Chondrocyte (in vitro differentiated cells): ENCODE data around the gene AHRR. TPM values are rescaled to one million over a fixed set of nuclear protein-coding genes. Genes with fewer than 3 reads are reported as not detected.

Source experiments
- DNase-seq: peaks from one replicate; pipeline ENCODE4 v3.0.0; 2021; ENCODE audit warnings: mixed read lengths, low spot score
- H3K27ac Mint-ChIP-seq: one replicate; pipeline ENCODE4 v1.8.0; 2021; ENCODE audit warnings: mild to moderate bottlenecking, moderate library complexity, mixed read lengths; ENCODE audit not compliant: unreplicated experiment
- H3K27me3 Mint-ChIP-seq: 2 replicates; pipeline ENCODE4 v1.8.0; 2021; ENCODE audit warnings: low read depth, mixed read lengths
- H3K36me3 Mint-ChIP-seq: 2 replicates; pipeline ENCODE4 v1.8.0; 2021; ENCODE audit warnings: low read depth, mixed read lengths
- H3K4me1 Mint-ChIP-seq: 2 replicates; pipeline ENCODE4 v1.8.0; 2021; ENCODE audit warnings: low read depth, mild to moderate bottlenecking, mixed read lengths
- H3K4me3 Mint-ChIP-seq: one replicate; pipeline ENCODE4 v1.8.0; 2021; ENCODE audit warnings: mild to moderate bottlenecking, moderate library complexity, mixed read lengths; ENCODE audit not compliant: unreplicated experiment
- H3K9me3 Mint-ChIP-seq: 2 replicates; pipeline ENCODE4 v1.8.0; 2021; ENCODE audit warnings: low read depth, mixed read lengths
- total RNA-seq: library from RNA; stranded (reverse); gene quantifications from 3 replicates; pipeline ENCODE4 v1.2.1, GENCODE V29; 2021
- TF ChIP-seq, protein P1 (sequence below): fragments of 200-600 bp; sonication (generic); IDR thresholded peaks from 2 replicates; pipeline ENCODE4 v1.5.0; 2021; ENCODE audit warnings: antibody characterized with exemption, mild to moderate bottlenecking, moderate library complexity

The AHRR gene
- total RNA-seq, 1 donor from 2014 or later: 17.3 TPM

DNA sequence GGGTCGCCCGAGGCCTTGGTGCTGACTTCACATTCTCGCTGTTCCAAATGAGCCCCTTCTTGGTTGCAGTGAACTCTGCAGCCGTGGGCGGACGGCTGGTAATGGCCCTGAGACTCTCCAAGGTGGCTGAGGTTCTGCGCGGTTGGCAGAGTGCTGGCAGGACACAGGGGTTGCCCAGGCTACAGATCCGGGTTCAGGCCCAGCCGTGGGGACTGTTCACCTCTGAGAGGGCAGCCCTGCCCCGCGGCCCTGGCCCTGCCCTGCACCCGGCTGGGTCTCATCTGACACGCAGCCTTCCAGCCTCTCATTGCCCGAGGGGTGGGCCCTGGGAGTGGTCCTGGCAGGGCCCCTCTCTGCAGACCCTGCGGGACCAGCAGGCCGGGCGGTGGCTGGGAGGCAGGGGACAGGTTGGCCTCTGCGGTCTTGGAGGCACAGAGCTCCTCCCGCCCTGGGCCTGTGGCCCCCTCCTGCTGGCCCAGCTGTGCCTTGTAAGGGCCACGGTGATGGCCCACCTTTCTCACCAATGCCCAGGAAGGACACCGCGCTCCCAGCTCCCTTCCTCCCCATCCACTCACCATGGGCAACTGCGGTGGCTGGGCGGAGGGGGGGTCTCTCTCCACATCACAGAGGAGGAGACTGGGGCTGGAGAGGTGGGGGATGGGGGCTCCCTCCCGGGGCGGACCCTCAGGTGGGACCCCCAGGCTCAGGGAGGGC lies 51.6 kb downstream of the AHRR start:
- H3K36me3 Mint-ChIP-seq: peaks cover 2% of the 10 kb centered on the region
- peaks cover 48% of the 10 kb centered on the region for H3K4me1 Mint-ChIP-seq
- H3K27me3 Mint-ChIP-seq: no peaks in the 10 kb centered on the region
- peak; percentile 94 for DNase-seq
- TF ChIP-seq, protein P1, sequence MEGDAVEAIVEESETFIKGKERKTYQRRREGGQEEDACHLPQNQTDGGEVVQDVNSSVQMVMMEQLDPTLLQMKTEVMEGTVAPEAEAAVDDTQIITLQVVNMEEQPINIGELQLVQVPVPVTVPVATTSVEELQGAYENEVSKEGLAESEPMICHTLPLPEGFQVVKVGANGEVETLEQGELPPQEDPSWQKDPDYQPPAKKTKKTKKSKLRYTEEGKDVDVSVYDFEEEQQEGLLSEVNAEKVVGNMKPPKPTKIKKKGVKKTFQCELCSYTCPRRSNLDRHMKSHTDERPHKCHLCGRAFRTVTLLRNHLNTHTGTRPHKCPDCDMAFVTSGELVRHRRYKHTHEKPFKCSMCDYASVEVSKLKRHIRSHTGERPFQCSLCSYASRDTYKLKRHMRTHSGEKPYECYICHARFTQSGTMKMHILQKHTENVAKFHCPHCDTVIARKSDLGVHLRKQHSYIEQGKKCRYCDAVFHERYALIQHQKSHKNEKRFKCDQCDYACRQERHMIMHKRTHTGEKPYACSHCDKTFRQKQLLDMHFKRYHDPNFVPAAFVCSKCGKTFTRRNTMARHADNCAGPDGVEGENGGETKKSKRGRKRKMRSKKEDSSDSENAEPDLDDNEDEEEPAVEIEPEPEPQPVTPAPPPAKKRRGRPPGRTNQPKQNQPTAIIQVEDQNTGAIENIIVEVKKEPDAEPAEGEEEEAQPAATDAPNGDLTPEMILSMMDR: no peak
- H3K9me3 Mint-ChIP-seq: no peaks in the 10 kb centered on the region
- peak overlapping the region; percentile 74 for H3K27ac Mint-ChIP-seq
- no peak overlapping the region for H3K4me3 Mint-ChIP-seq

DNA sequence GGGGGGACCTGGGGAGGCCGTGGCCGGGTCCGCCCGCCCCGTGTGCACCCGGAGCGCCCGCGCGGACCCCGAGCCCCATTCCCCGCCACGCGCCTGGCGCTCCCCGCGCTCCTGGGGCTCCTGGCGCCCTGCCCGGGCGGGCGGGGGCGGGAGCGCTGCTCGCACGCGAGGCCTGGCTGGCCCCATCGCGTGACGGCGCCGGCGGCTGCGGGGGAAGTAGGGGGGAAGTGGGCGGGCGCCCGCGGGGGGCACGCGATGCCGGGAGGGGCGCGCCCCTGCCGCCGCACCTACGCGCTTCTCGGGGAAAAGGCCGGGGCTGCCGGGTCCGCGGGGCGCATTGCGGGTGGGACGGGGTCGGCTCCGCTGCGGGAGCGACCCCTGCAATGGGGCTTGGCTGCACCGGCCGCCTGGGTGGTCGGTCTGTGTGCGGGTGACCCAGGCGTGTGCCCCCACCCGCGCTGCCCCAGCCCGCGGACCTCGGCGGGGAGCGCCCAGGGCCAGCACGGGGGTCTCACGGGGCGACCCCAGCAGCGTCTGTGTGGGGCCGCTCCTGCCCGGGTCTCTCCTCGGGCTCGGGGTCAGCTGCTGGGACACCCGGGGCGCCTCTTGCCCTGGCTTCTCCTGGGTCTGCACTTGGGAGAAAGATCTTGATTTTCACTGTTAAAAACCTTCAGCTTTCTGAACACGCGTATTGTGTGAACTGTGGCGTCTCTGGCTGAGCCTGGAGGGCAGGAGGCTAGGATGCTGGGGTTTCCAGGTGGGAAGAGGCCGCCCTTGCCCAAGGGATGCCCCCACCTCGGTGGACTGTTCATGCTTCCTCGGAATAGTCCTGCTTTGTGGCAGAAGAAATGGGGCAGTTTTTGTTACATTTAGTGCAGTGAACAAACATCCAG lies 52.4 kb downstream of the AHRR start:
- H3K27me3 Mint-ChIP-seq: no peaks in the 10 kb centered on the region
- peaks cover 2% of the 10 kb centered on the region for H3K36me3 Mint-ChIP-seq
- TF ChIP-seq, protein P1: no peak
- H3K27ac Mint-ChIP-seq: peak overlapping the region; percentile 68
- DNase-seq: peak; percentile 80
- peaks cover 48% of the 10 kb centered on the region for H3K4me1 Mint-ChIP-seq
- H3K4me3 Mint-ChIP-seq: peak overlapping the region; percentile 52
- peaks cover under 1% of the 10 kb centered on the region for H3K9me3 Mint-ChIP-seq

DNA sequence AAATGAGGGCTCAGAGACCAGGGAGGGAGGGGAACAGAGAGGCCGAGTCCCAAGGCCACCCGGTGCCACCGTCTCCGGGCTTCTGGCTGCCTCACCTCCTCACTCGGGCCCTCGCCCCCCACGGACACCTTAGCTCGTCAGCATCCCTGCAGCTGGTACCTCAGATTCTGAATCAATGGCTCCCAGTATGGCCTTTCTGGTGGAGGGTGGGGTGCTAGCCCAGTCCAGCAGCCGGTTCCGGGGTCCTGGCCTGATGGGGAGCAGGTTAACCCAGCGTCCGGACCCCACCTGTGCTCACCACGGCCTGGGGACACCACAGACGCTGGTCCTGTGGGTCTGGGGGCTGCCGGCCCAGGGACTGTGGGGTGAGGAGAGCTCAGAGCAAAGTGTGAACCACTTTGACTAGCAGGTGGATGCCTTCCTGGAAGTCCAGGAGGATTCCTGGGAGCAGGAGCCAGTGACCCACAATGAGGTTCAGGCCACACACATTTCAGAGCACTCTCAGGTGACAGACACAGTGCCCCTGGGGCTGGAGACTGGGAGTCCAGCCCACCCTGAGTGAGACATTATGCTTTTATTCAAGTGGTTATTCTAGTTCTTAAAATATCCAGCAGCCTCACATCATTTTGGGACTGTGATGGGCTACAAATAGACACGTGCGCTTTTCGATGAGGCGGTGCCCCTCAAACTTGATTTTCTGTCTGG lies 53.3 kb downstream of the AHRR start:
- peak overlapping the region; percentile 68 for H3K27ac Mint-ChIP-seq
- TF ChIP-seq, protein P1: no peak
- DNase-seq: peak; percentile 84
- H3K36me3 Mint-ChIP-seq: peaks cover 7% of the 10 kb centered on the region
- H3K27me3 Mint-ChIP-seq: no peaks in the 10 kb centered on the region
- no peak overlapping the region for H3K4me3 Mint-ChIP-seq
- peaks cover 3% of the 10 kb centered on the region for H3K9me3 Mint-ChIP-seq
- peaks cover 44% of the 10 kb centered on the region for H3K4me1 Mint-ChIP-seq

DNA sequence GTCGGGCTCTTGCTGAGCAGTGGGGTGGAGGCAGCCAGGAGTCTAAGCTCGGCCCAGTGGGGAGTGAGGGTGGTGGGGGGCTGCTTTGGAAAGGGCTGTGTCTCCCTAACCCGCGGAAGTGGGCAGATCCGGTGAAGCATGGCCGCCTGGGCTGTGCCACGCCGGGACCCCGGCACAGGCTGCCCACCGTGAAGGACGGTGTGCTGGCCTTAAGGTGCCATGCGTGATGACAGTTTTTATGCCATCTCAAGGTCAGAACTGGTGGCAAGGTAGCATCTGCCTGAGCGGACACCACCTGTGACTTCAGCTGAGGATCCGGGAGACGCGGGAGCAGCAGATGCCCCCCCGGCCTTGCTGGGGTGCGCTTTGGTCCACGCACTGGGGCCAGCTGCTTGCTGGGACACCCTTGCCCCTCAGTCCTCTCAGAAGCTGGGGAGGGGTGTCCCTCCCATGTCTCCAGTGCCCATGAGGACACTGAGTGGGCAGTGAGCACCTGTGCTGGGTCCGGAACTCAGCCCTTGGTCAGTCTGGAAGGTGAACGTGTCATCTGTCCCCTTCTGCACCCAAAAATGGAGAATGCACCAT lies 53.9 kb downstream of the AHRR start:
- Mint-ChIP-seq H3K36me3 (peaks cover 7% of the 10 kb centered on the region), H3K27ac (peak overlapping the region; percentile 12), H3K9me3 (peaks cover 3% of the 10 kb centered on the region), H3K4me1 (peaks cover 44% of the 10 kb centered on the region), H3K27me3 (no peaks in the 10 kb centered on the region), H3K4me3 (no peak overlapping the region)
- peak; percentile 76 for DNase-seq
- TF ChIP-seq, protein P1: no peak
